COLO829 (cell line): ENCODE results near the gene PUSL1.

Source experiments
- DNase-seq: peaks from one replicate; pipeline ENCODE4 v3.0.0; 2012; ENCODE audit warnings: low spot score

Gene PUSL1

DNA sequence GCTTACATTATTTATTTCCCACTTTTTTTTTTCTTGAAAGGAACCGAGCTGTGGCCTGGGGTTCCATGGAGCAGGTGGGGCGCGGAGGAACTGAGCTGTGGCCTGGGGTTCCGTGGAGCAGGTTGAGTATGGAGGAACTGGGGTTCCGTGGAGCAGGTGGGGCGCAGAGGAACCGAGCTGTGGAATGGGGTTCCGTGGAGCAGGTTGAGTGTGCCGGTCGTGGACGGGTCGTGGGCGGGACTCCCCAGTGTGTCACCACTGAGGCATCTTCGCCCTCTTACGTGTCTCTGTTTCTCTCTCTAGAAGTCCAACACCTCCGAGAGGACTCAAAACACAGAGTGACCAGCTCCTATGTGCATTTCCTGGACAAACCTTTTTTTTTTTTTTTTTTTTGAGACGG is 29.4 kb upstream of the PUSL1 start:
- DNase-seq: no peak

DNA sequence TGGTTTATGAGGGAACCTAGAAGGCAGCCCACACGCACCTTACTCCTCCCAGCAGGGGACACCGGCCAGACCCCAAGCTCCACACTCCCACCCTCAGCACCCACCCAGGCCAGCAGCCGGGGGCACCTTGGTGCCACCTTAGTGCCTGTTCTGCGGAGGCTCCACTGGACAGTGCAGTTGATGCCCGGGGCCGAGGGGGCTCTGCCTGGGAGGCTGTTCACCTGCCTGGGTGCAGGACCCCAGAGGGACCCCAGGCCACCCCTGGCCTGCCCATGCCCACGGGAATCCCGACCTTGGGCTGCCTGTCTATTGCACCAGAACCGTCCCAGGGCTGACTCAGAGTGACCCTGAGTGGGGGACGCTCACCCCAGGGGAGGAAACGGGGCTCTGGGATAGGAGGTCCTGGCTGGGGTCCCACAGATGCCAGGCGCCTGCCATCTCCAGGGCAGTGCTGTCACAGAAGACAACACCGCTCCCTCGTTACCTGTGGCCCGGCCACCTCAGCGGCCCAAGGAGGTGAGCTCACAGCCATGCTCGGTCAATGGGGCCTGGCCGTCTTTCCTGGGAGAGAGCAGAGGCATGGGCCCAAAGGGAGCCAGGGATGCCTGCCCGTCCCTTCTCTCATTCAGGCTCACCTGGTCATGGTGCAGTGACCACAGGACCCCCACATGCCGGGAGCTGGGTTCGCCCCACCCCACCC is 27.5 kb upstream of the PUSL1 start:
- no peak for DNase-seq

DNA sequence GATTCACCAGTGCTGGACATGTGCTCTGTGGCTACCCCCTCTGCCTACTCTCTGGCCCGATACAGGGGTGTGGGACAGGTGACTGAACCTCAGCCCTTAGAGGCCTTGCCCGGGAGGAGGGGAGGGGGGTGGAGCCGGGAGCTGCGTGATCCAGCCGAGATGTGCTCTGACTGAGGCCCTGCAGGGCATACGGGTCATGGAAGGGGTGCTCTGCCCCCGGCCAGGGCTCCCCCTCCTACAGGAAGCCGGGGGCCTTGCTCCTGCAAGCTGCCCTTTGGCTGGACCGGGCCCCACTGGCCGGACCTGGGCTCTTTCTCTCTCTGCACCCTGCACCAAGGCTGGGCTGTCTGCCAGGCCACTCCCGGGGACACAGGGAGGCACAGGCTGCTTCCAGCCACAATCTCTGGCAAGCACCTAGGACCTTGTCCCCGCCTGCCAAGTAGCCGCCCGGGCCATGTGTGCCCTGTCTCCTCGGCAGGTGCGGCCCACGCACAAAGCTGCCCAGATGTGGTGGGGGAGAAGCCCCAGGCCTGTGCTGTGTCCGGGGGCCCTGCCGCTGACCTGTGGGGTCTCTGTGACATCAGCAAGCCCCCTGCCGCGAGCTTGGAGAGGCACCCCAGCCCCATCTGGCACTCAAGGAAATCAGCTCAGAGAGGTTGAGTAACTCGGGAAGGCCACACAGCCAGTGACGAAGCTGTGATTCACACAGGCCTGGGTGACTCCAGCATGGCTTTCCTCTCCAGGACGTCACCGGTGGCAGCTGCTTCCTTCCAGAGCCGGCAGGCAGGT is 26.7 kb upstream of the PUSL1 start:
- DNase-seq: no peak

DNA sequence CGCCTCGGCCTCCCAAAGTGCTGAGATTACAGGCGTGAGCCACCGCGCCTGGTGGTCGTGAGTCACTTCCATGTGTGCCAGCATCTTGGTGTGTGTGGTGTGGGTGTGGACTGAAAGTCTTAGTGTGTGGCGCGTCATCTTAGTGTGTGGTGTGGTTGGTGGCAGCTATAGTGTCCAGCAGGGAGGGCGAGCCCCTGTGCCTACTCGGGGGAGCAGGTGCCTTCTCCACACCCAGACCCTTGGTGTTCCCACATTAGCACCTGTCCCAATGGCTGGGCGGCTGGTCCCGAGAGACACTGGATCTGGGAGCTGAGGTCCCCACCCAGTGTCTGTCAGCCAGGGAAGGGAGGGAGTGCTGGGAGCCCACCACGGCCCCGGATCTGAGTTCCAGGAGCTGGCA is 25.4 kb upstream of the PUSL1 start:
- no peak for DNase-seq

DNA sequence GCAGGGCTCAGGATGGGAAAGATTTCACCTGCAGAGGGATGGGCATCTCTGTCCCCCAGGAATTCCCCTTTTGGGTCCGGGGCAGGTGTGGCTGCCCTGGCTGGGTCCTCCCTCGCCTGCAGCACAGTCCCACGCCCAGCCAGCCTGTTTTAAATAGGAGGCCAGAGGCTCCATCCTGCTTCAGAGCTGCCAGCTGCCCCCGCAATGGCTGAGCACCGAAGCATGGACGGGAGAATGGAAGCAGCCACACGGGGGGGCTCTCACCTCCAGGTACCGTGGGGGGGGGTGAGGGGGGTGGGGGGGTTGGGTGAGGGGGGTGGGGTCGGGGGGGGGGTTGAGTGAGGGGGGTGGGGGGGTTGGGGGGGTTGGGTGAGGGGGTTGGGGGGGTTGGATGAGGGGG is 24.6 kb upstream of the PUSL1 start:
- DNase-seq: peak; percentile 56

DNA sequence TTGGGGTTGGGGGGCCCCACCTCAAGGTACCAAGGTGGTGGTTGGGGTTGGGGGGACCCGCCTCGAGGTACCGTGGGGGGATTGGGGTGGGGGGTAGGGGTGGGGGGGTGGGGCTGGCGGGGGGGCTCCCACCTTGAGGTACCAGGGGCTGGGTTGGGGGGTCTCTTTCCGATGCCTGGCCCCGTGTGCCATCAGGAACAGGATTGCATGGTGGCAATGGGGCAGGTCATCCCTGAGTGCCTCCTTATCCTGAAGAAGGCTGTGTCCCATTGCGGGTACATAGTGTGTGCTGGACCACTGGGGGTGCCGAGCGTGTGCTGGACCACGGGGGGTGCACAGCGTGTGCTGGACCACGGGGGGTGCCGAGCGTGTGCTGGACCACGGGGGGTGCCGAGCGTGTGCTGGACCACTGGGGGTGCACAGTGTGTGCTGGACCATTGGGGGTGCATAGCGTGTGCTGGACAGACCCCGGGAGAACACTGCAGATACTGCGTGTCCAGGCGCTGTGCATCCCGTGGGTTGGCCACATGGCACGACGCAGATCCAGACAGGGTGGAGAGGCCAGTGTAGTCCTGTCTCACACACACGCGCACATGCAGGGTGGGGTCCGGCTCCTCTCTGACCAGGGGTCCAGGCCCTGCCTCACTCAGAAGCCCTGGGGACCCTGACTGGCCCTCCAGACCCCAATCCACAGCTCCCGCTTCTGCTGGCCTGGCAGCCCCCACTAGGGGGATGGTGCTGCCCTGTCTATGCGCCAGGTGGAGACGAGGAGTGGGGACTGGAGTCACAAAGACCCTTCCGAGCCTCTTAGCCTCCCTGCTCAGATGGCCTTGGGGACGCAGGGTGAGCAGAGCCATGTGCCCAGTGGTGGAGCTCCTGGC is 23.9 kb upstream of the PUSL1 start:
- no peak for DNase-seq

DNA sequence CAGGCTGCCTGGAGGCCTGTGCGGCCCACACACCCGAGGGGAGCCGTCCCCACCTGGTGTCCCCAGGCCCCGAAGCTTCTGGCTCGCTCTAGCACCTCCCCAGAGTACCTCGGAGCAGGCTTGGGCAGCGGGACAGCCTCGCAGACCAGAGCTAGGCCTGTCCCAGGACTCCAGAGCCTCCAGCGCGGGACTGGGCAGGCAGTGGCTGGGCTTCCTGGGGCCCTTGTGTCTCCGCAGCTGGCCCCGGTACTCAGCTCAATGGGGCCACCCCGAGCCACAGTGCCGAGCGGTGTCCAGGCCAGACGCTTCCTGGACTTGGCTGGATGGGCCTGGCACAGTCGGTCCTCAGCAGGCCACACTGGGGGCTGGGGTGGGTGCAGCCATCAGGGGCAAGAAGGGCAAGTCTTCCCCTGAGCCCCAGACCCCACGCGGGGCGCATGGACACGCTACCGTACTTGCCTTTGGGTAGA is 23.3 kb upstream of the PUSL1 start:
- DNase-seq: no peak

DNA sequence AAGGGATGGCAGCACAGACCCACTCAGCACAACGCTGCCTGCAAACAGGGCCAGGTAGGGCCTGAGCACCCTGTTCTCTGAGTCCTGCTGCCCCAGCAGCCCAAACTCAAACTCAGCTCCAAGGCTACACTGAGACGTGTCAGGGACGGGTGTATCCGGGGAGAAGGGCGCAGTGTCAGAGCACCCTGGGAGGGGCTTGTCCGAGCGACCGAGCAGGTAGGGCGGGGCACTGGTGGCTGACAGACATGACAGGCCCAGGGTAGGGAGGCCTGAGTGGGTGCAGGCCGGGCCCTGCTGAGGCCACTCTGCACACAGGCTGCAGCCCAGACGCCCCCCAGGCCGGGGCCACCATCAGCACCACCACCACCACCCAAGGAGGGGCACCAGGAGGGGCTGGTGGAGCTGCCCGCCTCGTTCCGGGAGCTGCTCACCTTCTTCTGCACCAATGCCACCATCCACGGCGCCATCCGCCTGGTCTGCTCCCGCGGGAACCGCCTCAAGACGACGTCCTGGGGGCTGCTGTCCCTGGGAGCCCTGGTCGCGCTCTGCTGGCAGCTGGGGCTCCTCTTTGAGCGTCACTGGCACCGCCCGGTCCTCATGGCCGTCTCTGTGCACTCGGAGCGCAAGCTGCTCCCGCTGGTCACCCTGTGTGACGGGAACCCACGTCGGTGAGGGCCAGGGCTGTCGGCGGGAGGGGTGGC is 22.6 kb upstream of the PUSL1 start:
- DNase-seq: no peak

DNA sequence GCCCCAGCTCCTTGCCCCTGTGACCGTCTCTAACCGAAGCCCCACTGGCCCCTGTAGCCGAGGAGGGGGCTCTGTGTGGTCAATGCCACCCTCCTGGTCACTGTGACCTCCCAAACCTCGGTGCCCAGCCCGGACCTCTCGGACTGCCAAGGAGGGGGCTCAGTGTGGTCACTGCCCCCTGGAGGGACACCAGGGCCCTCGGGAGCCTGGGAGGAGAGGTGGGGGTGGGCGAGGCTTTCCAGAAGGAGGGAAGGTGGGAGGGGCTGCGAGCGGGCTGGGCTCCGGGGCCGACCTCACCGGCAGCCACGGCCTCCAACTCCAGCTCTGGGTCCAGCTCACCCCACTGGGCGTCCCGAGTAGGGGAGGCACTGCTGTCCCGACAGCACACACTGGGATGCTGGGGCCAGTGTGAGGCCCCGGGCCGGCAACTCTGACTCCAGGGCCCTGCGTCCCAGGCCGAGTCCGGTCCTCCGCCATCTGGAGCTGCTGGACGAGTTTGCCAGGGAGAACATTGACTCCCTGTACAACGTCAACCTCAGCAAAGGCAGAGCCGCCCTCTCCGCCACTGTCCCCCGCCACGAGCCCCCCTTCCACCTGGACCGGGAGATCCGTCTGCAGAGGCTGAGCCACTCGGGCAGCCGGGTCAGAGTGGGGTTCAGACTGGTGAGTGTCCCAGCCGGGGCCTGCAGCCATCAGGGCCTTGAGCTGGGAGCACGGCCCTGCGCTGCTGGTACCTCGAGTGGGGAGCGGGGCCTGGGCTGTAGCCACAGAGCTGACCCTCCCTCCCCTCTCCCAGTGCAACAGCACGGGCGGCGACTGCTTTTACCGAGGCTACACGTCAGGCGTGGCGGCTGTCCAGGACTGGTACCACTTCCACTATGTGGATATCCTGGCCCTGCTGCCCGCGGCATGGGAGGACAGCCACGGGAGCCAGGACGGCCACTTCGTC is 21.8 kb upstream of the PUSL1 start:
- DNase-seq: no peak

DNA sequence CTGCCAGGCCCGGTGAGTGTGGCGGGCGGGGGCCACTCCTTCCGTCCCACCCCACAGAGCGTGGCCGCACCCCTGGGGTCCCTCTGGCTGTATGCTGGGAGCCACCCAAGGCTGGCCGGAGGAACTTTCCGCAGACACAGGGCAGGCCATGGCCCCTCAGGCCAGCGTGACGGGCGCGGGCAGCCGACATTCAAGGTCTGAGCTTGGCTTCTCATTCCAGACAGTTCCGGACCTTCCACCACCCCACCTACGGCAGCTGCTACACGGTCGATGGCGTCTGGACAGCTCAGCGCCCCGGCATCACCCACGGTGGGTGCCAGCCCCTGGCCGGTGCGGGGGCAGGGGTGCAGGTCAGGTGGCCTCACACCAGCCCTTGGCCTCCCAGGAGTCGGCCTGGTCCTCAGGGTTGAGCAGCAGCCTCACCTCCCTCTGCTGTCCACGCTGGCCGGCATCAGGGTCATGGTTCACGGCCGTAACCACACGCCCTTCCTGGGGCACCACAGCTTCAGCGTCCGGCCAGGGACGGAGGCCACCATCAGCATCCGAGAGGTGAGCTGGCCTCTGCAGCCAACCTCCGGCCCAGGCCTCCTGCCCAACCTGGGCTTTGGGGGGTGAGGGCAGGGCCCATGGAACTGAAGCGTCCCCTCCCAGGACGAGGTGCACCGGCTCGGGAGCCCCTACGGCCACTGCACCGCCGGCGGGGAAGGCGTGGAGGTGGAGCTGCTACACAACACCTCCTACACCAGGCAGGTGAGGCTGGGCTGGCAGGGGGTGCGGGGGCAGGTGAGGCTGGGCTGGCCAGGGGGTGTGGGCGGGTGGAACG is 20.9 kb upstream of the PUSL1 start:
- no peak for DNase-seq

DNA sequence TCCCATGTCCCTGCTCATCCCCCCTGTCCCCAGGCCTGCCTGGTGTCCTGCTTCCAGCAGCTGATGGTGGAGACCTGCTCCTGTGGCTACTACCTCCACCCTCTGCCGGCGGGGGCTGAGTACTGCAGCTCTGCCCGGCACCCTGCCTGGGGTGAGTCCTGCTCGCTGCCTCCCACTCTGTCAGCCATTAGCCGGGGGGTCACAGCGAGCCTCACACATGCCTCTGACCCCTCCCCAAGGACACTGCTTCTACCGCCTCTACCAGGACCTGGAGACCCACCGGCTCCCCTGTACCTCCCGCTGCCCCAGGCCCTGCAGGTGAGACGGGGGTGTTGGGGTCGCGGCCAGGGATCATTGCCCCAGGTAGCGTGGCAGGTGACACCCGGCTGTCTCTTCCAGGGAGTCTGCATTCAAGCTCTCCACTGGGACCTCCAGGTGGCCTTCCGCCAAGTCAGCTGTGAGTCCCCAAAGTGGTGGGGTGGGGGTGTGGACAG is 18.1 kb upstream of the PUSL1 start:
- DNase-seq: peak; percentile 36

DNA sequence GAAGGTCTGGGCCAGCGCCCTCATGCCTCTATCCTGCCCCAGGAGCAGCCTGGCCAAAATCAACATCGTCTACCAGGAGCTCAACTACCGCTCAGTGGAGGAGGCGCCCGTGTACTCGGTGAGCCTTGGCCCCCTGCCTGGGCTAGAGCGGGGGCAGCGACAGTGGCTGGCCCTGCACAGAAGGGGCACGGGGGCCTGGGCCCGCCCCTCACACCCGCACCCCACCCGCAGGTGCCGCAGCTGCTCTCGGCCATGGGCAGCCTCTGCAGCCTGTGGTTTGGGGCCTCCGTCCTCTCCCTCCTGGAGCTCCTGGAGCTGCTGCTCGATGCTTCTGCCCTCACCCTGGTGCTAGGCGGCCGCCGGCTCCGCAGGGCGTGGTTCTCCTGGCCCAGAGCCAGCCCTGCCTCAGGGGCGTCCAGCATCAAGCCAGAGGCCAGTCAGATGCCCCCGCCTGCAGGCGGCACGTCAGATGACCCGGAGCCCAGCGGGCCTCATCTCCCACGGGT is 17.3 kb upstream of the PUSL1 start:
- DNase-seq: no peak

DNA sequence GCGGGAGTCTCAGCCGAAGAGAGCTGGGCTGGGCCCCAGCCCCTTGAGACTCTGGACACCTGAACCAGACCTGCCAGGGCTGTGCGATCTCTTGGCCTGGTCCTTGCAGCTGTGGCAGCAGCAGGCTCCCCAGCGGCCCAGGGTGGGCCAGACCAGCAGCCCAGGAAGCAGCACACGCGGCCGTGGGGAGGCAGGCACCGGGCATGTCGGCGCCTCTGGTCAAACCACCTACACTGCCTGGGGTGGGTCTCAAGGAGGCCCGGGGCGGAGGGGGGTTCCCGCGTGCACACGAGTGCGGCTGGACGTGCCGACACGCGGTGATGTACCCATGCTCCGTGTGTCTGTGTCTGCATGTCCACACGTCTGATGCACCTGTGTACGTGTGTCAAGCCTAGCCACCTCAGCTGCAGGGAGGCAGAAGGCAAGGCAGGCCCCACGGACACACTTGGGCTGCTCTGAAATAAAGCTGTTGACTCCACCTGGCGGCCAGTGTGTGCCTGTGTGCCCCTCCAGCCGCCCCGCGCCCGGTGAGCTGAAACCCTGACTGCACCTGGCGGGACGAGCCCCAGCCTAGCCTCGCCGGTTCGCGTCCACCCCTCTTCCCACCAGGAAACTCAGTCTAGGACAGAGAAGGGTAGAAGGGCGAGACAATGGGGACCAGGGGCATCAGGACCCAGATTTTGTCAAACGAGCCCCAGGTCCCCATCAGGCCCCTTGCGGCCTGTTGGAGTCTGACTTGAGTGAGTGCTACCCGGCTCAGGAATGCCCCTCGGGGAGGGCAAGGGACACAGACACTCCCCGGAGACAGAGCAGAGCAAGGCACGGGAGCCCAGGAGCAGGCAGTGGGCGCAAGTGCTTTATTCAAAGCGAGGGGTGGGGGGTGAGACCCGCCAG is 16.6 kb upstream of the PUSL1 start:
- DNase-seq: no peak

DNA sequence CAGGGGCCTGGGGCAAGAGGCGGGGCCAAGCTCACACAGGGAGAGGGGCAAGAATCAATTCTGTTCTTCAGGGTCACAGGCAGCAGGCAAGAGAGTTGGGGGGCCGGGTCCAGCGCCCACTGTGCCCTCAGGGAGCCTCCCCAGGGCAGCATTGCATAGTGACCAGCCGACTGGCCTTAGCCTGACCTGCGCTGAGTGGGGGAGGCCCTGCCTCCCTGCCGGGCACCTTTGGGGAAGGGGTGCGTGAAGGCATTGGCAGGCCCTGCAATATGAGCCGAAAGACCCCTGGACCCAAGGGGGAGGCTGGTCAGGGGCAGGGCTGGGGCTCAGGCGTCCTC is 16.0 kb upstream of the PUSL1 start:
- DNase-seq: no peak

DNA sequence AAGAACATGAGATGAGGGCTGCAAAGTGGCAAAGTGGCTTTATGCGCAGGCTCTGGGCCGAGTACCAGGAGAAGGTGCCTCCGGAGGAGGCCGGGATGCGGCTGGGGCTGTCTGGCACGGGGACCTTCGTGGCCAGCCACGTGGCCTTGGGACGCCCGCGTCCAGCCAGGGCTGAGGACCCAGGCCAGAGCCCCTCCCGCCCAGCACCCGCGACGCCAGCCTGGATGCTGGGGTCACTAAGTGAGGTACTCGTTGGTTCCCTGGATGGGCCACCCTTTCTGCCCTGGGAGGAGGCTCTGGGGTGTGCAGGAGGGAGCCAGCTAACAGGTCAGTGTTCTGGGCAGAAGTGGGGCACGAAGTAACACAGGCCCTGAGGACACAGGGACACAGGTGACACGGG is 15.5 kb upstream of the PUSL1 start:
- no peak for DNase-seq

DNA sequence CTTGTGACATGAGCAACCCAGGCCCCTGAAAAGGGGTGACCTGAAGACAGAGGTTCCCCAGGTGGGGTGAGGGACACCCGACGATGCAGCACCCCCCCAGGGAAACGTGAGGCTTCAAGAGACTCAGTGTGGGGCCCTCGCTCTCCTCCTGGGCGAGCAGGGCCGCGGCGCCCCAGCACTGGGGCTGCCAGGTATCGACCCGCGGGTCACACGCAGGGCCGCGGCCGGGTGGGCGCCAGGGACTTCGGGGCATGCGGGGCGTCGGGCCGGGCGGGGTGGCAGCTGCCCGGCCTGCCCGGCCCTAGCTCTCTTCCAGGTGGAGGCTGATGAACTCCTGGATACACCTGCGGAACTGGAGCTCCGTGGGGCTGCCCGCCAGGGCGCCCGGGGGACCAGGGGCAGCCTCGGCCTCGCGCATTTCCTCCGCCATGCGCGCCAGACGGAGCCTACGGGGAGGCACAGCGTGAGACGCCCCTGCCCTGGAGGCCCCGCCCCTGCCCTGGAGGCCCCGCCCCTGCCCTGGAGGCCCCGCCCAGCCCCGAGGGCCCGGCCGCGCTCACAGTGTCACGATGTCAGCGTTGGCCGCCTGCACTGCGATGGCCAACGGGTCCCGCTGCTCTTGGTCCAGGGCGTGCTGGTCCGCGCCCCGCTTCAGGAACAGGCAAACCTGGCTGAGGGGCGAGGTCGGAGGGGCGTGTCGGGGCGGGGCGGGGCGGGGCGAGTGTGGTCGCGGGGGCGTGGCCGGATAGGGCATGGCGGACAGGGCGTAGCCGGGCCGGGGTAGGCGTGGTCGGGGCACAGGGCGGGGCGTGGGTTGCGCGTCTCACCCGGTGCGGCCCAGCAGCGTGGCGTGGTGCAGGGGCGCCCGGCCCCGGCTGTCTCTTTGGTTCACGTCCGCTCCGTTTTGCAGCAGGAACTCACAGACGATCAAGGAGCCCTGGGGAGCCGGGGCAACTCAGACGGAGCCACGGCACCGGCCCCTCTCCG is 14.8 kb upstream of the PUSL1 start:
- DNase-seq: no peak

DNA sequence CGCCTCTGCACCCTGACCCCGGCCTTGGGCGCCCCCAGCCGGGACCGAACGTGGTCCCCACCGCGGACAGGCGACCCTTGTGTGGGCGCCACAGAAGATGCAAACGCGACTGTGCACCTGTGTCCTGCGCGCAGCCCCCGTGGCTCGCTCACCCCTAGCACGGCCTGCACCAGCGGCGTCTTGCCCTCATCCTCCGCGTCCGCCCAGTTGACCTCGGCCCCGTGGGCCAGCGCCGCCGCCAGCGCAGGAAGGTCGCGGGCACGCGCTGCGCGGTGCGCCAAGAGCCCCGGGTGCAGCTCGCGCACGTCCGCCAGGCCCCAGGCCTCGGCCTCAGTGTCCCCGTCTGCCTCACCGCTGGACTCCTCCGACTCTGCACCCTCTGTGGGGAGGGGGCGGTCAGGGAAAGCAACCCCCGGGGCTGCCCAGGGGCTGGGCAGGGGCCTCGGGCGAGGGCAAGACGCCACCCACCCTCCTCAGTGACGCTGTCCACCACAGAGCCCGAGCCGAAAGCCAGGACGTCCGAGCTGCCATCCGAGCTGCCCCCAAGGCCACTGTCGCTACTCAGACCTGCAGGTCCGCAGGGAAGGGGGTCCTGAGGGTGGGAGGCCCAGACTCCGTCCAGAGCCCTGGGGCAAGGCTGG is 14.0 kb upstream of the PUSL1 start:
- DNase-seq: no peak
